Prostate gland (tissue), 2 donors: ENCODE data around the gene GFRA1.

Experiments
- POLR2A ChIP-seq: fragments of 450-650 bp; IDR thresholded peaks from one replicate; pipeline ENCODE4 v1.6.1; 2016; ENCODE audit warnings: antibody characterized with exemption, mild to moderate bottlenecking
- POLR2AphosphoS5 ChIP-seq: sonication (generic); formaldehyde crosslinking; IDR thresholded peaks from one replicate; pipeline ENCODE4 v1.6.1; 2017; ENCODE audit warnings: antibody characterized with exemption
- TF ChIP-seq, protein P1 (sequence below), 4 experiments: fragments of 200-600 bp in 2 of 4; fragments of 450-650 bp in 2 of 4; sonication (generic) in 2 of 4; IDR thresholded peaks; 1 replicate in 3 of 4; 2 replicates in 1 of 4; pipeline ENCODE4 v1.5.1; 2016 to 2019; ENCODE audit warnings: antibody characterized with exemption in 4 of 4, mild to moderate bottlenecking in 2 of 4, moderate library complexity in 2 of 4

DNA sequence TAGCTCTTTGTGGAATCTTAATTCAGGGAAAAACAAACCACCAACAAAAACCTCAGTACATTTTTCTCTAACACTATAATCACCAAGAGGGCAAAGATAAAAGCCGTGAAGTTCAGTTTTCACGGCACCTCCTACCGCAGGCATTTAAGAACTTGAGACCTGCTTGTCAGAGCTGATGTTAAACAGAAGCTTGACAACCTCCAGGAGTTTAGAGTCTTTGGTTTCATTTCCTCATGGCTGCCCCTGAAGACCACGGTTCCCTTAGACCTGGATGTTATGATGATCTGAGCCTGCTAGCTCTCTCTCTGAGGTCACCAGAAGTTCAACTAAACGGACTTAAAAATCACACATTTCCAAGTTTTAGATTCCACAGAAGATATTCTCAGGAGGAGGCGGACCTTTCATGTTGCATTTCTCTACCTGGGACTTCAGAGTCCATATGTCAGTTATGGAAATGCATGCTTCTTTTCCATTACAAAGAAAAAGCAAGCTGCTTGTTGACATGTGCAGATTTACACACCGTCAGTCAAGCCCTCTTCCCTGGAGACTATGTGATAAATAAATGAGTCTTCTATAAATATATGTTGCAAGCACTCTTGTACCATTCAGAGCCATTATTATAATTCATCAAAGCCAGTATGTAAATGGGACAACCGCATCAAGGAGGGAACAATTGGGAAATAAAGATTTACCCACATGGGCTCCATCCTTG is 258.0 kb downstream of the GFRA1 start:
- TF ChIP-seq POLR2A (no peak), POLR2AphosphoS5 (no peak)
- TF ChIP-seq, protein P1, sequence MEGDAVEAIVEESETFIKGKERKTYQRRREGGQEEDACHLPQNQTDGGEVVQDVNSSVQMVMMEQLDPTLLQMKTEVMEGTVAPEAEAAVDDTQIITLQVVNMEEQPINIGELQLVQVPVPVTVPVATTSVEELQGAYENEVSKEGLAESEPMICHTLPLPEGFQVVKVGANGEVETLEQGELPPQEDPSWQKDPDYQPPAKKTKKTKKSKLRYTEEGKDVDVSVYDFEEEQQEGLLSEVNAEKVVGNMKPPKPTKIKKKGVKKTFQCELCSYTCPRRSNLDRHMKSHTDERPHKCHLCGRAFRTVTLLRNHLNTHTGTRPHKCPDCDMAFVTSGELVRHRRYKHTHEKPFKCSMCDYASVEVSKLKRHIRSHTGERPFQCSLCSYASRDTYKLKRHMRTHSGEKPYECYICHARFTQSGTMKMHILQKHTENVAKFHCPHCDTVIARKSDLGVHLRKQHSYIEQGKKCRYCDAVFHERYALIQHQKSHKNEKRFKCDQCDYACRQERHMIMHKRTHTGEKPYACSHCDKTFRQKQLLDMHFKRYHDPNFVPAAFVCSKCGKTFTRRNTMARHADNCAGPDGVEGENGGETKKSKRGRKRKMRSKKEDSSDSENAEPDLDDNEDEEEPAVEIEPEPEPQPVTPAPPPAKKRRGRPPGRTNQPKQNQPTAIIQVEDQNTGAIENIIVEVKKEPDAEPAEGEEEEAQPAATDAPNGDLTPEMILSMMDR (IDR thresholded peaks at IDR 0.05) = no peak
